K562 (cell line): ENCODE results near the gene DCAF6.

Experiments
- CREB1 ChIP-seq, 2 experiments: sonication (generic) in 1 of 2; formaldehyde crosslinking in 1 of 2; IDR thresholded peaks; 2 replicates each; pipeline versions ENCODE4 v1.6.1 to v1.8.0; 2012 to 2022; ENCODE audit warnings: inconsistent platforms in 1 of 2, mild to moderate bottlenecking in 1 of 2, missing genetic modification reagents in 1 of 2, moderate library complexity in 1 of 2
- FIP1L1 ChIP-seq: fragments of 200-400 bp; formaldehyde crosslinking; IDR thresholded peaks from 2 replicates; pipeline ENCODE4 v1.6.1; 2018; ENCODE audit warnings: mild to moderate bottlenecking, low read depth, low read length; ENCODE audit not compliant: poor library complexity, severe bottlenecking
- GTF2E2 ChIP-seq: fragments of 200-800 bp; sonication (Bioruptor generic); IDR thresholded peaks from 2 replicates; pipeline ENCODE4 v1.6.1; 2016; ENCODE audit warnings: missing genetic modification characterization, missing compliant biosample characterization
- RAD21 ChIP-seq, 2 experiments: fragments of 250-450 bp in 1 of 2; fragments of 450-650 bp in 1 of 2; sonication (Bioruptor Pico) in 1 of 2; formaldehyde crosslinking in 1 of 2; IDR thresholded peaks in 1 of 2; conservative IDR thresholded peaks in 1 of 2; 2 replicates each; pipeline versions ENCODE4 v1.4.0 to v1.8.0; 2020 to 2022; ENCODE audit warnings: mild to moderate bottlenecking in 2 of 2, moderate library complexity in 1 of 2
- RBBP5 ChIP-seq: fragments of 200-600 bp; sonication (generic); IDR thresholded peaks from 2 replicates; pipeline ENCODE4 v1.6.1; 2012; ENCODE audit warnings: borderline replicate concordance, mild to moderate bottlenecking, low read length, control low read depth, inconsistent platforms; ENCODE audit not compliant: insufficient read depth, poor library complexity, severe bottlenecking
- TARDBP ChIP-seq: fragments of 450-650 bp; IDR thresholded peaks from 2 replicates; pipeline ENCODE4 v1.6.1; 2016
- TBP ChIP-seq: optimal IDR thresholded peaks from 2 replicates; pipeline ENCODE3; 2011; ENCODE audit warnings: low read depth, low read length, improper control_type of control experiment
- TCF7L2 ChIP-seq: fragments of 150-350 bp; IDR thresholded peaks from 2 replicates; pipeline ENCODE4 v1.6.1; 2016; ENCODE audit warnings: low read depth, mild to moderate bottlenecking, low read length, moderate library complexity
- XRCC5 ChIP-seq: fragments of 200-400 bp; formaldehyde crosslinking; IDR thresholded peaks from 2 replicates; pipeline ENCODE4 v1.6.1; 2017; ENCODE audit warnings: low read depth, mild to moderate bottlenecking, low read length
- ZFX ChIP-seq: sonication (generic); formaldehyde crosslinking; IDR thresholded peaks from 2 replicates; pipeline ENCODE4 v1.8.0; 2022; ENCODE audit warnings: mild to moderate bottlenecking, missing genetic modification reagents, moderate library complexity
- ZNF384 ChIP-seq: IDR thresholded peaks from 2 replicates; pipeline ENCODE4 v1.6.1; 2012; ENCODE audit warnings: low read depth, low read length, improper control_type of control experiment
- ZNF592 ChIP-seq: fragments of 450-650 bp; IDR thresholded peaks from 2 replicates; pipeline ENCODE4 v1.6.1; 2017; ENCODE audit warnings: antibody characterized with exemption, mild to moderate bottlenecking
- ZNF77 ChIP-seq: fragments of 250-450 bp; sonication (Bioruptor Pico); IDR thresholded peaks from 2 replicates; pipeline ENCODE4 v1.5.0; 2020

- no peak for TF ChIP-seq XRCC5
- no peak for TF ChIP-seq GTF2E2 (tag)
- TF ChIP-seq TCF7L2, result no peak
- no peak for TF ChIP-seq ZNF384
- no peak for TF ChIP-seq CREB1 (IDR thresholded peaks at IDR 0.05)
- TF ChIP-seq CREB1 (CRISPR knock-in tag; IDR thresholded peaks at IDR 0.05), result no peak
- TF ChIP-seq RBBP5, result no peak
- no peak for TF ChIP-seq ZFX
- no peak for TF ChIP-seq RAD21 (CRISPR knock-in tag; conservative IDR thresholded peaks at IDR 0.05 in 1 of 2, IDR thresholded peaks at IDR 0.05 in 1 of 2)
- TF ChIP-seq FIP1L1, result no peak
- TF ChIP-seq TARDBP, result no peak
- no peak for TF ChIP-seq ZNF77
- TF ChIP-seq ZNF592, result no peak
- no peak for TF ChIP-seq TBP
These were observed 183.3 kb downstream of the DCAF6 start for GRCh38 chr1:168119750-168120149.
